NCI-H1694 (cell line): ENCODE measurements around the gene ABCA7.

Experiments used
- DNase-seq: peaks from one replicate; lab custom pipeline; 2025; lab: John Stamatoyannopoulos, UW

The ABCA7 gene

DNA sequence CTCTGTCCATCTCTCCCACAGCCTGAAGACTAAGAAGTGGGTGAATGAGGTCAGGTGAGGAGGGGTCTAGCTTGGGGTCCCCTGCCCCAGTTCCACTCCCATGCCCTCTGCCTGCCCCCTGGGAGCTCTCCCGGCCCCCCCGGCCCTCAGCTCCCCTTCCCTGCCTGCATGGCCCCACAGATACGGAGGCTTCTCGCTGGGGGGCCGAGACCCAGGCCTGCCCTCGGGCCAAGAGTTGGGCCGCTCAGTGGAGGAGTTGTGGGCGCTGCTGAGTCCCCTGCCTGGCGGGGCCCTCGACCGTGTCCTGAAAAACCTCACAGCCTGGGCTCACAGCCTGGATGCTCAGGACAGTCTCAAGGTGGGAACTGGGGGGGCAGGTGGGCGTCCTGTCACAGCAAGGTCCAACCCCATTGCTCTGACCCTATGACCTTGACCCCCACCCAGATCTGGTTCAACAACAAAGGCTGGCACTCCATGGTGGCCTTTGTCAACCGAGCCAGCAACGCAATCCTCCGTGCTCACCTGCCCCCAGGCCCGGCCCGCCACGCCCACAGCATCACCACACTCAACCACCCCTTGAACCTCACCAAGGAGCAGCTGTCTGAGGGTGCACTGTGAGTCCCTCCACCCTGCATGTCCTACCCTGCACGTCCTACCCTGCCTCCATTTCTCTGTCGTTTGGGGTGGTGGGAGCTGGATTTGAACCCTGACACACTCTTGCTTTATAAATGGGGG, 16.1 kb downstream of the ABCA7 start:
- DNase-seq, result no peak

DNA sequence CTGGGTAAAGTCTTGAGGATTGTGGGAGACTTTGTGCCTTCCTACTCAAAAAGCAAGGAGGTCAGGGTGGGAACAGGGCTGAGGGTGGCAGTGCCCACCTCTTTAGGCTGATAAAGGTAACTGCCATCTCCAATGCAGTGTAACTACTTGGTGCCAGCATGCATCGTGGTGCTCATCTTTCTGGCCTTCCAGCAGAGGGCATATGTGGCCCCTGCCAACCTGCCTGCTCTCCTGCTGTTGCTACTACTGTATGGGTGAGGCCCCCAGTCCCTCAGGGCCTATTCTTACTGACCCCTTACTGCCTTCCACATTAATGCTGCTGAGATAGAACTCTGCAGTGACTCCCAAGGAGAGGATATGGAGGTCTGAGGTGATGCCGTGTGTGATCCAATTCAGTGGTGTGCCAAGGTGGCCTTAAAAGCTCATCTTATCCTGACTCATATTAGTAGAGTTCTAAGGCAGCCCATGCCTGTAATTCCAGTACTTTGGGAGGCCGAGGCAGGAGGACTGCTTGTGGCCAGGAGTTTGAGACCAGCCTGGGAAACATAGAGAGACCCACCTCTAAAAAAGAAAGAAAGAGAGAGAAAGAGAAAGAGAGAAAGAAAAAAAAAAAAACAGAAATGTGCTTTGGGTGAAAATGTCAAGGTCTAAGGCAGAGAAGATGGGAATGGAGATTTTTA, 17.4 kb downstream of the ABCA7 start:
- no peak for DNase-seq

DNA sequence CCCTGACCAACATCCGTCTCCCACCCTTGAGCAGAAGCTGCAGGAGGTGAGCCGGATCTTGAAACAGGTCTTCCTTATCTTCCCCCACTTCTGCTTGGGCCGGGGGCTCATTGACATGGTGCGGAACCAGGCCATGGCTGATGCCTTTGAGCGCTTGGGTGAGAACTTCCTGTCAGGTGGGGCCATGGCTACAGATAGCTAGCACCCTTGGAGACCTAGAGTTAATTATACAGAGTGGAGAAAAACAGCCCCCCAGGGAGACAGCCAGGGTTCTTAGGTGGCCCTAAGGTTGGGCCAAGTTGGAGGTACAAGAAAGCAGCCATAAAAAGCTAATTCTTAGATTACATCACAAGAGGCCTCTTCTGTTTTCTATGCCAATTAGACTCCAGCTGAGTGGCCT, 18.2 kb downstream of the ABCA7 start:
- no peak for DNase-seq

DNA sequence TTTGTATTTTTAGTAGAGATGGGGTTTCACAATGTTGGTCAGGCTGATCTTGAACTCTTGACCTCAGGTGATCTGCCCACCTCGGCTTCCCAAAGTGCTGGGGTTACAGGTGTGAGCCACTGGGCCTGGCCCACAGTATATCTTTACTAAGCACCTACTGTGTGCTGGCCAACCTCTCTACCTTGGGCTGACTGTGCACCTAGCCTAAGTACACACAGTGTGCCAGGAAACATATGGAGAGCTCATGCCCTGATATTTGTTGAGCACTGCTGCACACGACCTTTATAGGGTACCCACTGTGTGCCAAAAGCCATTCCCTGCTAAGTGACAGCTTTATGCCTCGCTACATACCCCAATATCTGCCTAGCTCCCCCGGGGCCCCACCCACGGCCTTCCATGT, 20.8 kb downstream of the ABCA7 start:
- no peak for DNase-seq

DNA sequence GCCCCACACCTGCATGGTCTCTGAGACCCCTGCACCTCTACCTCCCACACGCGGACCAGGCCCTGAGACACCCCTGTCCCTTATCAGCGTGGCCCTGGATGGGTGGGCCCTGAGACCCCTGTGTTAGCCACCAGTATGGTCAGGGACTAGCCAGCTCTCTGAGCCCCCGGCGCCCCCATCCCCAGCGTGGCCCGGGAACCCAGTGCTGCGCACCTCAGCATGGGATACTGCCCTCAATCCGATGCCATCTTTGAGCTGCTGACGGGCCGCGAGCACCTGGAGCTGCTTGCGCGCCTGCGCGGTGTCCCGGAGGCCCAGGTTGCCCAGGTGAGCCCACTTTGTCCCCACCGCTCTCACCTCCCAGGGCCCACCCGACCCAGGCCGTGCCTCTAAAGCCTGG, 22.1 kb downstream of the ABCA7 start:
- DNase-seq, result no peak

DNA sequence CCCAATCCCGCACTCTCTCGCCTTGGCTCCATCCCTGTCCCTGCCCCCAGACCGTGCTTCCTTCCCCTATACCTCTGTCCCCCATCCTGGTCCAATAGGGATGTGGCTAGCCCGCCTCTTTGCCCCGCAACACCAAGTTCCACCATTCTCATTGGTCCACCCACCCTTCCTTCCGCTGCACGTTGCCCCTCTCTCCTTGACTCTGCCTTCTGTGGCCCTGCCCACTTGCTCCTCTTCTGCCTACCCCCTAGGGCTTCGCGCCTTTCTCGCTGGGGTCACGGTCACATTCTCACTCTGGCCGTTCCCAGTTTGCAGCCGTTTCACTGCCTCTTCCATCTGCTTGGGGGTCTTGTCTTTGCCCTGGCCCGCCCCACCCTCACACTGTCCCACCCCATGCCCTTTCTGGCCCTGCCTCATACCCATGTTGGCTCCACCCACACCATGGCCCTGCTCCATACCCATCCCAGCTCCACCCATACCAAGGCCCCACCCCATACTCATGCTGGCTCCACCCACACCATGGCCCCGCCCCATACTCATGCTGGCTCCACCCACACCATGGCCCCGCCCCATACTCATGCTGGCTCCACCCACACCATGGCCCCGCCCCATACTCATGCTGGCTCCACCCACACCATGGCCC, 22.6 kb downstream of the ABCA7 start:
- DNase-seq, result no peak

DNA sequence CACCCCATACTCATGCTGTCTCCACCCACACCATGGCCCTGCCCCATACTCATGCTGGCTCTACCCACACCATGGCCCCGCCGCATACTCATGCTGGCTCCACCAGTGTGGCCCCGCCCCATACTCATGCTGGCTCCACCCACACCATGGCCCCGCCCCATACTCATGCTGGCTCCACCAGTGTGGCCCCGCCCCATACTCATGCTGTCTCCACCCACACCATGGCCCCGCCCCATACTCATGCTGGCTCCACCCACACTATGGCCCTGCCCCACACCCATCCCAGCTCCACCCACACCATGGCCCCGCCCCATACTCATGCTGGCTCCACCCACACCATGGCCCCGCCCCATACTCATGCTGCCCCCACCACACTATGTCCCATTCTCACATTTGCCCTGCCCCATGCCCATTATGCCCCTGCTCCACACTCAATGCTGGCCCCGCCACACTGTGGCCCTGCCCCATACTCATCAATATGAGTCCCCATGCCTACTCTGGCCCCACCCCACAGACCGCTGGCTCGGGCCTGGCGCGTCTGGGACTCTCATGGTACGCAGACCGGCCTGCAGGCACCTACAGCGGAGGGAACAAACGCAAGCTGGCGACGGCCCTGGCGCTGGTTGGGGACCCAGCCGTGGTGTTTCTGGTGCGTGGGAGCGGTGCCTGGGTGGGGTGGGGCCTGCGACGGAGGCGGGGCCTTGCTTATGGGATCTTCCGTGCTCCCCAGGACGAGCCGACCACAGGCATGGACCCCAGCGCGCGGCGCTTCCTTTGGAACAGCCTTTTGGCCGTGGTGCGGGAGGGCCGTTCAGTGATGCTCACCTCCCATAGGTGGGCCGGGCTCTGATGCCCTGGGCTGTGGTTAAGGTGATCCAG, 23.4 kb downstream of the ABCA7 start:
- no peak for DNase-seq

DNA sequence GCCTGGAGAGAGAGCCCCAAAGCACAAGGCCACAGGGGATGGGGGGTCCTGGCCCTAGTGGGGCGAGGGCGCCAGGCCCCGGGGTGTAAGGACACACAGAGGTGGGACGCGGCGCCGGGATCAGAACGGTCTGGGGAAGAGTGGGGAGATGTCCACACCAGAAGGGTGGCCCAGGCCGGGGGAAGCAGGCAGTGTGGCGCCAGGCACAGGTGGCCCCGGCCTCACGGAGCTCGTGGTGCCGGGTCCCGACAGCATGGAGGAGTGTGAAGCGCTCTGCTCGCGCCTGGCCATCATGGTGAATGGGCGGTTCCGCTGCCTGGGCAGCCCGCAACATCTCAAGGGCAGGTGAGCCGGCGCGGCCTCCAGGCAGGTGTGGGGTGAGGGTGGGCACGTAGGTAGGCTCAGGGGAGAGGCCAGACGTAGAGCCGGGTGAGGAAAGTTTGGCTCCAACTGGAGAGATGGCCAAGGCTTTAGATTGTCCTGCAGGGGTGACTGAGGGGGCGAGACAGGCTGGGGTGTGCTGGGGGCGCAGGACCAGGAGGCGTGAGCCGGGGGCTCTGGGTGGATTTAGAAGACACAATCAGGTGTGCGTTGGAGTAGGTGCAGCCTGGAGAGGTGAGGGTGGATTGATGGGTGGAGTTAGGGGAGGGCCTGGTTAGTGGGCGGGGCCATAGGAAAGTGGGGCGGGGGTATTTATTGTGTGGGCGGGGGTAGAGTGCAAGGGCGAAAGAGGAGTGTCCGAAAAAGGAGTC, 24.2 kb downstream of the ABCA7 start:
- no peak for DNase-seq

DNA sequence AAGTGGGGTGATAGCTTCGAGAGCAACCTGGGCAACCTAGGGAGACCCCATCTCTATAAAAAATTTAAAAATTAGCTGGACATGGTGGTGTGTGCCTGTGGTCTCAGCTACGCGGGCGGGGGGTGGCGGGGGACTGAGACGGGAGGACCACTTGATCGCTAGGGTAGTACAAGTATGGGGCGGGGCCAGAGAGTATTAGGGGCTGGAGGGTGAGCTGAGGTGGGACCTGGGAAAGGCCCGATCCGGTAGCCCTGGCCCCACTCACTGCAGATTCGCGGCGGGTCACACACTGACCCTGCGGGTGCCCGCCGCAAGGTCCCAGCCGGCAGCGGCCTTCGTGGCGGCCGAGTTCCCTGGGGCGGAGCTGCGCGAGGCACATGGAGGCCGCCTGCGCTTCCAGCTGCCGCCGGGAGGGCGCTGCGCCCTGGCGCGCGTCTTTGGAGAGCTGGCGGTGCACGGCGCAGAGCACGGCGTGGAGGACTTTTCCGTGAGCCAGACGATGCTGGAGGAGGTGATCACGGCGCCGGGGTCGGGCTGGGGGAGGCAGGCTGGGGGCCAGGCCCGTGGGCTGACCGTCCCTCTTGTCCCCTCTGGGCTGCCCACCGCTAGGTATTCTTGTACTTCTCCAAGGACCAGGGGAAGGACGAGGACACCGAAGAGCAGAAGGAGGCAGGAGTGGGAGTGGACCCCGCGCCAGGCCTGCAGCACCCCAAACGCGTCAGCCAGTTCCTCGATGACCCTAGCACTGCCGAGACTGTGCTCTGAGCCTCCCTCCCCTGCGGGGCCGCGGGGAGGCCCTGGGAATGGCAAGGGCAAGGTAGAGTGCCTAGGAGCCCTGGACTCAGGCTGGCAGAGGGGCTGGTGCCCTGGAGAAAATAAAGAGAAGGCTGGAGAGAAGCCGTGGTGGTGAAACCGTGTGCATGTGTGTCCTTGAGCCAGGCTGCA, 25.0 kb downstream of the ABCA7 start:
- DNase-seq, result no peak

DNA sequence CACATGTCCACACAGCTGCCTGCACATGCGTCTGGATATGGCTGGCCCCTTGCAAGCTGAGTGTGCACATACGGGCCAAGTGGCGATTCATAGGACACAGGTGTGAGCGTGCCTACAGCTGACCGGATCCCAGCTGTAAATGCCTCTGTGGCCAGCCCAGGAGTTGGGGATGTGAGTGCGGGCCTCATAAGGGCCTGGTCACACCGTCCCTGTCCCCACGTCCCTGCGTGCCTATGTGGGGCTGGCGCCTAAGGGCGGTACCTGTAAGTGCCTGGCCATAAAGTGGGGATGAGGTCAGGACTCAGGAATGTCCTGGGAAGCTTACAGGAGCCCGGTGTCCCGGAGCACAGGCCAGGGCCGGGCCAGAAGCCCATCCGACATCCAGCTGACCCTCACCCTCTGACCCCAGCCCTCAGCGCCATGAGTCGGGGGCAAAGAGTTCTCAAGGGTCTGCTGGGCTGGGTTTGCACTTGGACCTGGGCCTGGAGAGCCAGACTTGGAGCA, 25.8 kb downstream of the ABCA7 start:
- no peak for DNase-seq

DNA sequence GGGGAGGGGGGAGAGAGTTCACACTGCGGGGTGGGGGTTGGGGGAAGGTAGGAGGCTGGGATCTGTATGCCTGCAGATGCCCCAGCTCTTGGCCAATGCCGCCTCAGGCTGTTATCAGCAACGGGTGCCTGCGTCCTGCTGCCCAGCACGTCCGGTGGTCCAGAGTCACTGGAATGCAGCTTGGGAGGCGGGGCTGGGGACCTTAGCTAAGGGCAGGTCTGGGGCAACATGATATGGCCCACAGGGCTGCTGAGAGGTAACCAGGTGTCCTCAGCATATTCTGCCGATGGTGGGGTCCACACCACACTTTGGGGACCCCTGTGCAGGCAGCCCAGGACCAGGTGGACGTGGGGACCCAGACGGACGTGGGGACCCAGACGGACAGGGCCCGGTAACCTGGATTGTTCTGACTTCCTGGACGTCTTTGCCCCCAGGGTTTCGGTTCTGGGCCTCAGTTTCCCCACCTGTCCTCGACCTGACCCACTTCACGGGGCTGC, 26.4 kb downstream of the ABCA7 start:
- DNase-seq, result no peak

DNA sequence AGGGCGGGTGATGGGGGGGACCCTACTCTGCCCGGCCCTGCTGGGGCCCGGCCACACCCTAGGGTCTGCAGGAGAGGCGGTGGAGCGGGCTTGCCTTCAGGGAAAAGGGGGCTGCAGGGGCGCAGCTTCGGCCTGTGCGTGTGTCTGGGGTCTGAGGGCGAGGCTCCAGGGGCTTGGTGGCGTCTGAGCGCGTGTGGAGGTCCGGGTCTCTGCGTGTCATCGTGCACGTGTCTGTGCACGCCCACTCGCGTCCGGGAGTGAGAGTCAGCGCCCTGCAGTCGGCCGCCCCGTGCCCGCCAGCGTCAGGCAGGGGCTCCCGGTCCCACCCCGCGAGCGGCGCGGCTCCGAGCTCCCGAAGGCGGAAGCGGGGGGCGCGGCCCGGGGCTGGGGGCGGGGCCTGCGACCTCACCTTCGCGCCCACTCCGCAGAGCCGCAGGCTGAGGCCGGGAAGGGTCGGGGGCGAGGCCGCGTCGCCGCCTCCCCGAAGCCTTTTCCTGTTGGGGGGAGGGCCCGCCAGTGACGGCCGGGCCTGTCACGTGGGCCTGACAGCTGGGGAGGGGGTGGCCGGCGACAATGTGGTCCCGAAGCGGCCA, 26.9 kb downstream of the ABCA7 start, which contains the start of gene ARHGAP45:
Gene ARHGAP45 (plus strand): TSS at position 420 of the 593 bp plus-strand sequence. CDS start 239 bp downstream, outside the sequence.
- DNase-seq, result no peak

DNA sequence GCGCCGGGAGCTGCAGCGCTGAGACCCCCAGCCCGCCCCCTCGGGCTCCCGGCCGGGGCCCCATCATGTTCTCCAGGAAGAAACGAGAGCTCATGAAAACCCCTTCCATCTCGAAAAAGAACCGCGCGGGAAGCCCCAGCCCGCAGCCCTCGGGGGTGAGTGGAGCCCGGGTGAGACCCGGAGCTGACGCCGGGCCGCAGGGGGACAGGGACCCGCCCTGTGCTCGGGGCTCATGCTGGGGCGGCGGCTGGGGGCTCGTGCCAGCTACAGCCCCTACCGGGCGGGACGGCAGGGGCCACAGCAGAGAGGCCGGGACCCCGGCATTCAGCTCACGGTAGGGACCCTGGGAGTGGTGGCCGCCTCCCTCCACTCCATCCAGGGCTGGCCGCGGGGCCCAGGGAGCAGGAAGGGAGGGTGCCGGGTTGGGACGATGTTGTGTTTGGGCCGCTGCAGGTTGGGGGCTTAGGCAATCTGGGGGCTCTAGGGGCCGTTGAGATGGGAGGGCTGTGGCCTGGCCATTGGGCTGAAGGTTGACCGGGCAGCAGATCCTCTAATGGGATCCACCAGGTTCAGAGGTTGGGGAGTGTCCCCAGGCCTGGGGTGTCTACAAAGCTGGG, 27.5 kb downstream of the ABCA7 start:
- DNase-seq, result no peak

DNA sequence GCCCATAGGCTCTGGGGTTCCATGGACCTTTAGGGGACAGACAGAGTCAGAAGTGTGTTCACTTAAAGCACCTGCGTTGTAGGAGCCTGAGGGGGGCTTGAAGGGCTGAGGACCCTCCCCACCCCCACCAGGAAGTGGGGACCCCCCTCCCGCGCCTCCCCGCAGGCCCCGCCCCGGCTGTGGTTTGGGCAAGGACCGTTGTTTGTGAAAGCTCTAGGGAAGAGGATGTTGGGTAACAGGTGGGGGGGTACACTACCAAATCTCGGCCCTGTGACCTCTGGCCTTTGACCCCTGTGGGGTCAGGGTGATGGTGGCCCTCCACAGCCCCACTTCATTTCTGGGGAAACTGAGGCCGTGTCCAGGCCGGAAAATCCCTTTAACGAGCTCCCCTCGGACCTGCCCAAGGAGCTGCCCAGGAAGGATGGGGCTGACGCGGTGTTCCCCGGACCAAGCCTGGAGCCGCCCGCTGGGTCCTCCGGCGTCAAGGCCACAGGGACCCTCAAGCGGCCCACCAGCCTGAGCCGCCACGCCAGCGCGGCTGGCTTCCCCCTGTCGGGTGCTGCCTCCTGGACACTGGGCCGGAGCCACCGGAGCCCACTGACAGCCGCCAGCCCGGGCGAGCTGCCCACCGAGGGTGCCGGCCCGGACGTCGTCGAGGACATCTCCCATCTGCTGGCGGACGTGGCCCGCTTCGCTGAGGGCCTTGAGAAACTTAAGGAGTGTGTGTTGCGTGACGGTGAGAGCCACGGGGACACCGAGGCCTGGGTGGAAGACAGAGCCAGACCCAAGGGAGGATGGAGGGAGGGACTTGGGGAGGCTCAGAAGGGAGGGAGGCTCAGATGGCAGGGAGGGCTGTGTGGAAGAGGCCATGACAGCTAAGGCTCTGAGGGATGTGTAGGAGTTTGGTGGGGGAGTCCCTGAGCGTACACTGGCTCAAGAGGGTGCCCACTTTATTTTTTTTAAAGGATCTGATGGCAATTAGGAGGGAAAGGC, 28.4 kb downstream of the ABCA7 start:
- no peak for DNase-seq

DNA sequence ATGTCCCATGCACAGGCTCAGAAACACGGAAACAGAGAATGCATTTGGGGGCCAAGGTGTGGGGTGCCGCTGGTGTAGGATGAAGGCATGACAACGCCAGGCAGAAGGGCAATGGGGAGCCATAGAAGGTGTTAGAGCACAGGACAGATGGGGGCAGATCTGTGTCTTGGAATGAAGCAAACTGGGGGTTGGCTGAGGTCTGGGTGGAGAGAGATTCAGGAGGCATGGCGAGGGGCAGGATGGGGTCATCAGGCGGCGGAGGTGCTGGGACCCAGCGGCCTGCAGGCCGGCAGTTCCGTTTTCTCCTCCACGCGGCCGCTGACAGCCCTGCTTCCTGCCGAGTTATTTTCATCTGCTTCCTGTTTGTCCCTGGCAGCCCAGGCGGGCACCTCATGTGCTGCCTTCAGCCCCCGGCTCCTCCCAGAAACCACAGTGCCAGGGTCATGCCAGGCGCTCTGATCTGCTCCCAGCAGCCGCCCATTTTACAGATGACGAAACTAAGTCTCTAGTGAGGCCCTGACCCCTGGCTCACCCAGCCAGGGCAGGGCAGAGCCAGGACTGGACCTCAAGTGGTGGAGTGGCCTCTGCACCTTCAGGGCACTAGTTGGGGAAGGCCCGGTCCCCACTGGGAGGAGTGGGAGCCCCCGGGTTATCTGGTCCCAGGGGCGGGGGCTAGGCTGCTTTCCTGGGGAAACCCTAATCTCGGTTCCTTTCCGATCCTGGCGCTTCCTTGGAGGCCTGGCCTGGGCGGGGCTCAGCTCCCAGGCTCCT, 29.3 kb downstream of the ABCA7 start:
- no peak for DNase-seq

DNA sequence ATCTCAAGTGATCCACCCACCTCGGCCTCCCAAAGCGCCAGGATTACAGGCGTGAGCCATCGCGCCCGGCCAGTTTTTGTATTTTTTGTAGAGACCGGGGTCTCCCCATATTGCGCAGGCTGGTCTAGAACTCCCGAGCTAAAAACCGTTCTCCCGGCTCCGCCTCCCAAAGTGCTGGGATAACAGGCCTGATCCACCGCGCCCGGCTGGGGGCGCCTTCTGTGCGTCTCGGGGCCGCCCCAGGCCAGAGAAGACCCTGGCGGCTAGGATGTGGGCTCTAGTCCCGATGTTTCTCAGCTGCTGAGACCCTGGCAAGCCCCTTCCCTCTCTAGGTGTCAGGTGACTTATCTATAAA, 30.6 kb downstream of the ABCA7 start:
- DNase-seq, result no peak
